Liver (tissue), 3 donors: ENCODE data around the gene TMEM154.

Experiments
- CTCF ChIP-seq: fragments of 150-350 bp; IDR thresholded peaks from 2 replicates; pipeline ENCODE4 v1.5.1; 2017; ENCODE audit warnings: improper control_type of control experiment, low read depth, low read length; ENCODE audit not compliant: missing input control
- EGR1 ChIP-seq, 2 donors: IDR thresholded peaks; 2 replicates each; pipeline ENCODE4 v1.6.1; 2016 to 2018; ENCODE audit warnings: antibody characterized with exemption in 2 of 2, low read depth in 2 of 2
- FOXA1 ChIP-seq: IDR thresholded peaks from 2 replicates; pipeline ENCODE4 v1.6.1; 2016; ENCODE audit warnings: antibody characterized with exemption
- FOXA2 ChIP-seq: IDR thresholded peaks from 2 replicates; pipeline ENCODE4 v1.6.1; 2016; ENCODE audit warnings: antibody characterized with exemption
- JUND ChIP-seq, 2 donors: IDR thresholded peaks; 2 replicates each; pipeline ENCODE4 v1.6.1; 2016; ENCODE audit warnings: antibody characterized with exemption in 2 of 2
- MAX ChIP-seq: IDR thresholded peaks from 2 replicates; pipeline ENCODE4 v1.6.1; 2016; ENCODE audit warnings: antibody characterized with exemption
- RAD21 ChIP-seq, 2 donors: IDR thresholded peaks; 2 replicates each; pipeline ENCODE4 v1.6.1; 2016; ENCODE audit warnings: antibody characterized with exemption in 2 of 2, mild to moderate bottlenecking in 2 of 2
- REST ChIP-seq: IDR thresholded peaks from 2 replicates; pipeline ENCODE4 v1.6.1; 2016; ENCODE audit warnings: antibody characterized with exemption, mild to moderate bottlenecking
- SP1 ChIP-seq: IDR thresholded peaks from 2 replicates; pipeline ENCODE4 v1.6.1; 2018; ENCODE audit warnings: antibody characterized with exemption, mild to moderate bottlenecking
- TAF1 ChIP-seq: conservative IDR thresholded peaks from 2 replicates; pipeline ENCODE4 v1.6.1; 2016; ENCODE audit warnings: antibody characterized with exemption, mild to moderate bottlenecking
- YY1 ChIP-seq: IDR thresholded peaks from 2 replicates; pipeline ENCODE4 v1.6.1; 2016; ENCODE audit warnings: antibody characterized with exemption, mild to moderate bottlenecking
- ZBTB33 ChIP-seq: IDR thresholded peaks from 2 replicates; pipeline ENCODE4 v1.6.1; 2016; ENCODE audit warnings: antibody characterized with exemption
- donor health status: healthy.
- donor health status: healthy.

DNA sequence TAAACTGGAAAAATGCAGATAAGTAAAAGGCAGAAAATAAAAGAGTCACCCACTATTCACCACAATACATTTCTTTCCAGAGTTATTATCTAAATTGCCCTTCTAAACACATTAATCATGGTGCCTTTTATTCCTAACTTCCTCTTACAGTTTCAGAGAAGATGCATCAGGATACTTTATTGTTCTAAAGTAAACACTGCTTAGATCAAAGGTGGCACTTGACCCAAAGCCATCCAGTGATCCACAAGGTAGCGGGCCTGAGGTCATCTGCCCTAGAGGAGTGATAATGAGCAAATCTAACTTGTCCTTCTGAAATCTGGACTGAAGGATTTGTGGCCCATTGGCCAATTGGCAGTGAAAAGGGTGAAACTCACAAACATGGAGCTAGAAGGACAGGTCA, 12.0 kb upstream of the TMEM154 start:
- no peak for TF ChIP-seq CTCF
- no peak for TF ChIP-seq EGR1 (IDR thresholded peaks at IDR 0.05; ENCODE audit: low read depth in 2 of 2)
- TF ChIP-seq MAX = no peak
- no peak for TF ChIP-seq TAF1
- TF ChIP-seq FOXA1 = no peak
- no peak for TF ChIP-seq REST
- TF ChIP-seq RAD21 (IDR thresholded peaks at IDR 0.05) = no peak
- TF ChIP-seq JUND (IDR thresholded peaks at IDR 0.05) = no peak
- no peak for TF ChIP-seq SP1
- no peak for TF ChIP-seq ZBTB33
- no peak for TF ChIP-seq FOXA2
- no peak for TF ChIP-seq YY1
